Lower leg skin (tissue), 3 donors: ENCODE measurements around the gene FBXO40.

Source experiments
- CTCF ChIP-seq, 3 donors: fragments of 450-650 bp; IDR thresholded peaks; one replicate each; pipeline ENCODE4 v1.5.1; 2016; ENCODE audit warnings: antibody characterized with exemption in 3 of 3, mild to moderate bottlenecking in 3 of 3, moderate library complexity in 2 of 3
- POLR2A ChIP-seq, 2 donors: fragments of 450-650 bp; IDR thresholded peaks; one replicate each; pipeline ENCODE4 v1.6.1; 2016 to 2017; ENCODE audit warnings: antibody characterized with exemption in 2 of 2, mild to moderate bottlenecking in 1 of 2, moderate library complexity in 1 of 2

GRCh38 chr3:121562148-121562547, 31.0 kb upstream of the FBXO40 start:
- TF ChIP-seq CTCF (IDR thresholded peaks at IDR 0.05) (no peak), POLR2A (IDR thresholded peaks at IDR 0.05) (no peak)
